ENCODE data around the gene TIMP2.
A peak's percentile ranks its signal among the peaks of the same experiment; 100 is the strongest.
"Not testable (repeated sequence)": the region's sequence is repeated elsewhere in the genome, so short reads cannot be mapped to it uniquely, and the experiment has no call there.

Gene TIMP2

GRCh38 chr17:78885956-78886355, 39.2 kb downstream of the TIMP2 start:
- no peak for DNase-seq

- DNase-seq: no peak
Observed at GRCh38 chr17:78884876-78885667, 40.1 kb downstream of the TIMP2 start.

- DNase-seq: no peak
Observed at GRCh38 chr17:78884148-78884825, 40.9 kb downstream of the TIMP2 start.

- no peak for DNase-seq
Observed at GRCh38 chr17:78883533-78884131, 41.6 kb downstream of the TIMP2 start.

GRCh38 chr17:78883089-78883532, 42.1 kb downstream of the TIMP2 start:
- DNase-seq: no peak

GRCh38 chr17:78882540-78883088, 42.6 kb downstream of the TIMP2 start:
- DNase-seq: no peak

- no peak for DNase-seq
Observed at GRCh38 chr17:78879635-78880186, 45.5 kb downstream of the TIMP2 start.

- no peak for DNase-seq
Observed at GRCh38 chr17:78878871-78879527, 46.2 kb downstream of the TIMP2 start.

GRCh38 chr17:78878261-78878660, 46.9 kb downstream of the TIMP2 start:
- no peak for DNase-seq

GRCh38 chr17:78876954-78877517, 48.2 kb downstream of the TIMP2 start:
- DNase-seq: not testable (repeated sequence)

GRCh38 chr17:78876094-78876597, 49.0 kb downstream of the TIMP2 start:
- no peak for DNase-seq

GRCh38 chr17:78875363-78876093, 49.7 kb downstream of the TIMP2 start:
- DNase-seq: no peak

GRCh38 chr17:78873519-78874340, 51.5 kb downstream of the TIMP2 start:
- DNase-seq: no peak

- no peak for DNase-seq
Observed at GRCh38 chr17:78872486-78872885, 52.7 kb downstream of the TIMP2 start.

- DNase-seq: no peak
Observed at GRCh38 chr17:78870621-78871020, 54.6 kb downstream of the TIMP2 start.

GRCh38 chr17:78868391-78868790, 56.8 kb downstream of the TIMP2 start:
- DNase-seq: no peak

GRCh38 chr17:78867046-78867445, 58.1 kb downstream of the TIMP2 start:
- DNase-seq: not testable (repeated sequence)

GRCh38 chr17:78865682-78866390, 59.4 kb downstream of the TIMP2 start:
- DNase-seq: peak; percentile 20 to 46 (median 36)

- DNase-seq: no peak
Observed at GRCh38 chr17:78864117-78864516, 61.1 kb downstream of the TIMP2 start.

Measured in activated naive CD4-positive, alpha-beta T cell (primary cell).